HG03432 (cell line): ENCODE measurements around the gene IGF2BP2.
A peak's percentile ranks its signal among the peaks of the same experiment; 100 is the strongest.
"Not testable (repeated sequence)": the region's sequence is repeated elsewhere in the genome, so short reads cannot be mapped to it uniquely, and the experiment has no call there.

Experiments
- ATAC-seq: cut with Tn5 transposase; IDR thresholded peaks from one replicate; pipeline ENCODE4 v1.9.1; 2021; ENCODE audit warnings: mild to moderate bottlenecking, moderate library complexity; ENCODE audit not compliant: unreplicated experiment

The IGF2BP2 gene

GRCh38 chr3:185807445-185808068 is 17.3 kb downstream of the IGF2BP2 start:
- no peak for ATAC-seq

GRCh38 chr3:185798831-185799110 is 26.1 kb downstream of the IGF2BP2 start:
- ATAC-seq, result not testable (repeated sequence)

- no peak for ATAC-seq
Measured at GRCh38 chr3:185797993-185798830, 26.6 kb downstream of the IGF2BP2 start.

- ATAC-seq, result no peak
Measured at GRCh38 chr3:185797108-185797881, 27.5 kb downstream of the IGF2BP2 start.

- no peak for ATAC-seq
Measured at GRCh38 chr3:185796431-185797107, 28.3 kb downstream of the IGF2BP2 start.

GRCh38 chr3:185793381-185793780 is 31.5 kb downstream of the IGF2BP2 start:
- no peak for ATAC-seq

- ATAC-seq, result no peak
Measured at GRCh38 chr3:185792955-185793354, 31.9 kb downstream of the IGF2BP2 start.

GRCh38 chr3:185789891-185790830 is 34.7 kb downstream of the IGF2BP2 start:
- no peak for ATAC-seq

GRCh38 chr3:185789134-185789533 is 35.7 kb downstream of the IGF2BP2 start:
- ATAC-seq, result no peak

- no peak for ATAC-seq
Measured at GRCh38 chr3:185788292-185788691, 36.5 kb downstream of the IGF2BP2 start.

- ATAC-seq, result no peak
Measured at GRCh38 chr3:185786956-185787877, 37.6 kb downstream of the IGF2BP2 start.

- ATAC-seq, result not testable (repeated sequence)
Measured at GRCh38 chr3:185786258-185786657, 38.6 kb downstream of the IGF2BP2 start.

GRCh38 chr3:185784317-185784716 is 40.5 kb downstream of the IGF2BP2 start:
- ATAC-seq, result no peak

- no peak for ATAC-seq
Measured at GRCh38 chr3:185781759-185782158, 43.1 kb downstream of the IGF2BP2 start.

GRCh38 chr3:185779461-185779860 is 45.4 kb downstream of the IGF2BP2 start:
- ATAC-seq, result no peak

- ATAC-seq, result no peak
Measured at GRCh38 chr3:185778821-185779220, 46.0 kb downstream of the IGF2BP2 start.

- ATAC-seq, result no peak
Measured at GRCh38 chr3:185778094-185778493, 46.7 kb downstream of the IGF2BP2 start.

GRCh38 chr3:185770109-185770508 is 54.7 kb downstream of the IGF2BP2 start:
- ATAC-seq, result no peak

GRCh38 chr3:185768578-185768982 is 56.3 kb downstream of the IGF2BP2 start:
- peak; percentile 35 for ATAC-seq
